K562 (cell line): ENCODE measurements around the gene NDUFAF3. TPM values are rescaled to one million over a fixed set of nuclear protein-coding genes. Genes with fewer than 3 reads are reported as not detected.

Source experiments
- ATAC-seq: fragments of 200-7000 bp; cut with Tn5 transposase; 3 replicates; pipeline ENCODE4 v1.9.1; 2020; ENCODE audit warnings: moderate library complexity
- BruUV-seq: library from RNA; stranded (reverse); fragments of 400-500 nt; replicated peaks from 2 replicates; lab custom pipeline; 2021; lab: Mats Ljungman, UMichigan
- CTCF ChIA-PET: fragments of 300-600 bp; formaldehyde crosslinking; extraction: SDS; loops from one replicate; lab custom pipeline; 2021; ENCODE audit warnings: low intra/inter-chr PET ratio; lab: Yijun Ruan, JAX
- POLR2A ChIA-PET: fragments of 300-600, 350-650 bp; sonication (Branson Sonifier 250); formaldehyde crosslinking; extraction: SDS; loops from one replicate; lab custom pipeline; 2021; ENCODE audit warnings: antibody characterized with exemption, inconsistent platforms; lab: Yijun Ruan, JAX
- DNase-seq, 4 experiments: peaks; one replicate each; pipeline versions ENCODE4 v3.0.0 to v3.0.0-alpha.2; 2011 to 2018; ENCODE audit warnings: low spot score in 3 of 4, mixed read lengths in 3 of 4; ENCODE audit errors: extremely low read depth in 1 of 4
- FAIRE-seq: peaks from 2 replicates; lab custom pipeline; 2011; peaks lifted over from hg19 to GRCh38; lab: Jason Lieb, UNC
- H2AFZ ChIP-seq: 2 replicates; pipeline ENCODE4 v1.6.0; 2011; ENCODE audit warnings: low read depth, low read length, control low read depth, inconsistent platforms
- H3K27ac ChIP-seq: fragments of 200-600 bp; 3 replicates; pipeline ENCODE4 v1.8.0; 2011; ENCODE audit warnings: low read depth, mild to moderate bottlenecking, control low read depth, inconsistent platforms, low read length, moderate library complexity, mixed read lengths; ENCODE audit errors: extremely low read depth
- H3K27me3 ChIP-seq, 2 experiments: fragments of 300-600 bp in 1 of 2; 2 replicates in 1 of 2; 3 replicates in 1 of 2; pipeline versions ENCODE4 v1.6.0 to v1.8.0; 2011; ENCODE audit warnings: inconsistent platforms in 2 of 2, low read length in 2 of 2, mild to moderate bottlenecking in 1 of 2, mixed read lengths in 1 of 2, moderate library complexity in 1 of 2; ENCODE audit not compliant: control insufficient read depth in 2 of 2, insufficient read depth in 2 of 2
- H3K36me3 ChIP-seq: fragments of 300-600 bp; 3 replicates; pipeline ENCODE4 v1.8.0; 2011; ENCODE audit warnings: mild to moderate bottlenecking, low read length, inconsistent platforms; ENCODE audit not compliant: control insufficient read depth, insufficient read depth
- H3K4me1 ChIP-seq, 2 experiments: fragments of 200-600 bp in 1 of 2; replicated peaks in 1 of 2; 2 replicates in 1 of 2; 3 replicates in 1 of 2; pipeline versions ENCODE4 v1.5.1 to v1.8.0; 2011; ENCODE audit warnings: inconsistent platforms in 2 of 2, low read length in 2 of 2, mild to moderate bottlenecking in 1 of 2, mixed read lengths in 1 of 2, moderate library complexity in 1 of 2; ENCODE audit not compliant: control insufficient read depth in 2 of 2, insufficient read depth in 2 of 2
- H3K4me2 ChIP-seq: 2 replicates; pipeline ENCODE4 v1.6.1; 2011; ENCODE audit warnings: low read length, control low read depth, inconsistent platforms, mixed read lengths; ENCODE audit not compliant: insufficient read depth
- H3K4me3 ChIP-seq: fragments of 200-600 bp; sonication (generic), shearing (Covaris generic); 2 replicates; pipeline ENCODE4 v1.5.1; 2016; ENCODE audit warnings: control low read depth, inconsistent platforms
- H3K79me2 ChIP-seq: fragments of 200-600 bp; 3 replicates; pipeline ENCODE4 v1.8.0; 2011; ENCODE audit warnings: low read length, inconsistent platforms; ENCODE audit not compliant: control insufficient read depth, insufficient read depth
- H3K9ac ChIP-seq, 2 experiments: 2 replicates each; pipeline versions ENCODE4 v1.6.0 to v1.6.1; 2011; ENCODE audit warnings: low read depth in 2 of 2, low read length in 2 of 2, control low read depth in 1 of 2, inconsistent platforms in 1 of 2, mild to moderate bottlenecking in 1 of 2, mixed read lengths in 1 of 2; ENCODE audit not compliant: insufficient read depth in 1 of 2
- H3K9me1 ChIP-seq: one replicate; pipeline ENCODE4 v1.6.0; 2011; ENCODE audit warnings: inconsistent platforms, mild to moderate bottlenecking, low read length, moderate library complexity; ENCODE audit not compliant: control insufficient read depth, insufficient read depth
- H3K9me3 ChIP-seq: replicated peaks from 2 replicates; pipeline ENCODE4 v1.5.1; 2011; ENCODE audit warnings: low read depth, low read length, inconsistent platforms; ENCODE audit not compliant: control insufficient read depth, insufficient read depth
- H4K20me1 ChIP-seq: replicated peaks from 2 replicates; pipeline ENCODE4 v1.6.1; 2011; ENCODE audit warnings: low read length, inconsistent platforms, mixed read lengths; ENCODE audit not compliant: control insufficient read depth, insufficient read depth
- ATF1 ChIP-seq, 2 experiments: fragments of 450-650 bp in 1 of 2; IDR thresholded peaks; 2 replicates each; pipeline ENCODE4 v1.6.1; 2016; ENCODE audit warnings: missing compliant biosample characterization in 1 of 2, missing genetic modification characterization in 1 of 2
- ATF3 ChIP-seq, 2 experiments: fragments of 450-650 bp in 1 of 2; sonication (generic) in 1 of 2; formaldehyde crosslinking in 1 of 2; IDR thresholded peaks in 1 of 2; conservative IDR thresholded peaks in 1 of 2; 2 replicates each; pipeline versions ENCODE4 v1.6.1 to v1.8.1; 2016 to 2023; ENCODE audit warnings: mild to moderate bottlenecking in 2 of 2, moderate library complexity in 2 of 2, inconsistent platforms in 1 of 2, missing genetic modification reagents in 1 of 2
- BCOR ChIP-seq: fragments of 450-650 bp; IDR thresholded peaks from 2 replicates; pipeline ENCODE4 v1.6.1; 2016
- BDP1 ChIP-seq: IDR thresholded peaks from 3 replicates; pipeline ENCODE4 v1.6.1; 2011; ENCODE audit not compliant: insufficient read length, insufficient read depth
- CEBPG ChIP-seq, 3 experiments: fragments of 200-800 bp in 1 of 3; sonication (Bioruptor generic) in 1 of 3; sonication (generic) in 1 of 3; formaldehyde crosslinking in 1 of 3; IDR thresholded peaks in 2 of 3; conservative IDR thresholded peaks in 1 of 3; 2 replicates each; pipeline versions ENCODE4 v1.6.1 to v1.8.0; 2016 to 2022; ENCODE audit warnings: missing compliant biosample characterization in 2 of 3, missing genetic modification characterization in 2 of 3, mild to moderate bottlenecking in 1 of 3, missing genetic modification reagents in 1 of 3
- CREBBP ChIP-seq: IDR thresholded peaks from one replicate; pipeline ENCODE4 v1.6.1; 2012; ENCODE audit warnings: low read depth, mild to moderate bottlenecking, control low read depth, inconsistent platforms, low read length
- GTF2E2 ChIP-seq: fragments of 200-800 bp; sonication (Bioruptor generic); IDR thresholded peaks from 2 replicates; pipeline ENCODE4 v1.6.1; 2016; ENCODE audit warnings: missing genetic modification characterization, missing compliant biosample characterization
- HNRNPL ChIP-seq: fragments of 200-400 bp; formaldehyde crosslinking; IDR thresholded peaks from 2 replicates; pipeline ENCODE4 v1.6.1; 2017; ENCODE audit warnings: low read depth, mild to moderate bottlenecking, low read length
- POLR2AphosphoS5 ChIP-seq: IDR thresholded peaks from 2 replicates; pipeline ENCODE4 v1.6.1; 2011; ENCODE audit warnings: mild to moderate bottlenecking, low read depth, low read length, moderate library complexity; ENCODE audit not compliant: control insufficient read depth, insufficient read depth
- RFX7 ChIP-seq: fragments of 250-450 bp; sonication (Bioruptor Pico); IDR thresholded peaks from 2 replicates; pipeline ENCODE4 v1.5.1; 2021; ENCODE audit warnings: mild to moderate bottlenecking
- TEAD4 ChIP-seq, 2 experiments: sonication (generic) in 1 of 2; formaldehyde crosslinking in 1 of 2; IDR thresholded peaks; 2 replicates each; pipeline versions ENCODE4 v1.6.1 to v1.8.0; 2012 to 2022; ENCODE audit warnings: borderline replicate concordance in 1 of 2, inconsistent platforms in 1 of 2, low read length in 1 of 2, mild to moderate bottlenecking in 1 of 2, missing genetic modification reagents in 1 of 2
- TGIF2 ChIP-seq: sonication (generic); formaldehyde crosslinking; IDR thresholded peaks from 2 replicates; pipeline ENCODE4 v1.8.1; 2022; ENCODE audit warnings: mild to moderate bottlenecking, missing genetic modification reagents, moderate library complexity
- THAP7 ChIP-seq: fragments of 250-450 bp; sonication (Bioruptor Pico); IDR thresholded peaks from 2 replicates; pipeline ENCODE4 v1.5.0; 2021
- ZNF511 ChIP-seq: sonication (generic); formaldehyde crosslinking; IDR thresholded peaks from 2 replicates; pipeline ENCODE4 v1.8.0; 2022; ENCODE audit warnings: mild to moderate bottlenecking, missing genetic modification reagents
- WGBS: fragments of 100-300 bp; shearing (Covaris generic); methylation state at CpG from one replicate; pipeline ENCODE4 v1.1.6; 2016; ENCODE audit warnings: low coverage, mixed read lengths; ENCODE audit not compliant: insufficient coverage; ENCODE audit errors: missing lambda C conversion rate; 5-methylcytosine and 5-hydroxymethylcytosine counted together
- in situ Hi-C: fragments of 300-500 bp; cut with MboI; formaldehyde crosslinking; loops from 4 replicates; pipeline ENCODE4 v1.15.0; 2018; ENCODE audit warnings: inconsistent platforms, mixed read lengths
- intact Hi-C: fragments of 100-400 bp; cut with micrococcal nuclease; formaldehyde crosslinking; loops from 2 replicates; pipeline ENCODE4 v1.14.2; 2022
- polyA plus RNA-seq, 8 experiments: library from polyadenylated mRNA; depleted of rRNA in 4 of 8; stranded (reverse) in 5 of 8; unstranded in 3 of 8; fragments of >200 nt; fragmentation: Nextera tagmentation in 2 of 8; fragmentation: Illumina TruSeq in 1 of 8; extraction: Ambion mirVana in 2 of 8; extraction: Trizol in 1 of 8; gene quantifications; 2 replicates each; pipeline versions ENCODE4 v1.2.1 to v1.2.3, GENCODE V29; 2011 to 2014; ENCODE audit warnings: inconsistent platforms in 1 of 8, missing spikeins in 1 of 8
- total RNA-seq, 7 experiments: library from RNA; depleted of rRNA in 6 of 7; stranded (reverse); fragments of >200 nt in 6 of 7; fragmentation: Illumina TruSeq in 2 of 7; extraction: Trizol in 2 of 7; gene quantifications; 2 replicates each; pipeline versions ENCODE4 v1.2.1 to v1.2.3, GENCODE V29; 2011 to 2021; ENCODE audit warnings: low replicate concordance in 1 of 7
- TF ChIP-seq, protein P1 (sequence below): fragments of 450-650 bp; IDR thresholded peaks from 2 replicates; pipeline ENCODE4 v1.7.1; 2018; ENCODE audit warnings: mild to moderate bottlenecking, low read depth; ENCODE audit not compliant: partially characterized antibody

NDUFAF3 gene
- total and polyA plus RNA-seq, 9 of the 15 experiments (the other 6 are each of a cell fraction or from before 2014, with no cell fraction given) = 17.0 to 127 (median 36.3) TPM

DNA sequence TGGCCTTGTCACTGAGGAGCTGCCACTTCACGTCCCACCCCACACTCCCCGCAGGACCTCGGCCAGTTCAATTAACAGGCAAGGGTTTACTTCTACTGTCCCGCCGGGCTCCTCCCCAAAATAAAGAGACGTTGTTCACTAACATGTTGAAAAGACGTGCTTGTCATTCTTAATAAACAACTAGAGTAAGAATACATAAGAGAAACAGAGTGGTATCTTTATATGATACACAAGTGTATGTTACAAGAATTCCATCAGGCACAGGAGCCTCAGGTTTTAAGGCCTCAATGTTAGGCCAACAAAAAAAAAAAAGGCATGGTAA is 7.6 kb downstream of the NDUFAF3 start:
- ATAC-seq = no peak
- Histone ChIP-seq H3K9me1 (peaks cover 9% of the 10 kb centered on the region), H3K4me1 (peaks cover 36 to 37% of the 10 kb centered on the region in 2 experiments; a peak in 4 of 5 replicates), H3K4me3 (no peak overlapping the region), H4K20me1 (peaks cover 12% of the 10 kb centered on the region), H3K36me3 (peaks cover 81% of the 10 kb centered on the region), H3K27me3 (no peaks in the 10 kb centered on the region), H3K27ac (peak overlapping the region; percentile 89; the same call in 2 of the 3 replicates), H3K9me3 (no peaks in the 10 kb centered on the region), H2AFZ (0 out of 2 replicates have a peak overlapping the region, but pooled peaks have one; percentile 20), H3K79me2 (peaks cover 49% of the 10 kb centered on the region), H3K4me2 (peak overlapping the region; percentile 100), H3K9ac (peak overlapping the region; percentile 93 to 97)
- ChIA-PET POLR2A (interaction anchor here (0.6 to 2.3 kb wide), 19 partner anchors 8 to 367 kb away, joined by 3 to 15 read pairs (median 4); partner anchors contain the start of genes CELSR3, DALRD3, USP4 and WDR6), CTCF (interaction anchor here (1.2 kb wide), 1 partner anchor 42 kb away, joined by 3 read pairs; no protein-coding TSS in a partner anchor)
- intact Hi-C loops (loop anchor here (2.0 to 10.0 kb wide), 2 partner anchors 65 to 135 kb away; partner anchors contain the start of genes CCDC71 and QRICH1), in situ Hi-C loops (no loop called here)
- no peak for FAIRE-seq
- 0% methylated on average over 7 of the region's 7 CpGs for WGBS
- no peak for TF ChIP-seq HNRNPL
- TF ChIP-seq ZNF511 (CRISPR knock-in tag) = no peak
- TF ChIP-seq ATF3 (IDR thresholded peaks at IDR 0.05) = no peak
- TF ChIP-seq ATF3 (CRISPR knock-in tag; conservative IDR thresholded peaks at IDR 0.05) = 0 out of 2 replicates have a peak, but pooled peaks have one; percentile 2
- 0 out of 2 replicates have a peak, but pooled peaks have one; percentile 4 for TF ChIP-seq TEAD4 (IDR thresholded peaks at IDR 0.05; ENCODE audit: low read length)
- TF ChIP-seq TEAD4 (CRISPR knock-in tag; IDR thresholded peaks at IDR 0.05; ENCODE audit: borderline replicate concordance) = no peak
- no peak for TF ChIP-seq TGIF2 (CRISPR knock-in tag)
- peak; percentile 38; the same call in 1 of the 2 replicates for TF ChIP-seq POLR2AphosphoS5
- no peak for TF ChIP-seq RFX7 (CRISPR knock-in tag)
- TF ChIP-seq GTF2E2 = 0 out of 2 replicates have a peak, but pooled peaks have one; percentile 35
- no peak for TF ChIP-seq CREBBP
- TF ChIP-seq BCOR = no peak
- TF ChIP-seq ATF1 (CRISPR knock-in tag; IDR thresholded peaks at IDR 0.05) = no peak
- TF ChIP-seq ATF1 (tag; IDR thresholded peaks at IDR 0.05) = peak; percentile 60
- no peak for TF ChIP-seq THAP7 (CRISPR knock-in tag)
- TF ChIP-seq BDP1 = no peak
- TF ChIP-seq, protein P1, sequence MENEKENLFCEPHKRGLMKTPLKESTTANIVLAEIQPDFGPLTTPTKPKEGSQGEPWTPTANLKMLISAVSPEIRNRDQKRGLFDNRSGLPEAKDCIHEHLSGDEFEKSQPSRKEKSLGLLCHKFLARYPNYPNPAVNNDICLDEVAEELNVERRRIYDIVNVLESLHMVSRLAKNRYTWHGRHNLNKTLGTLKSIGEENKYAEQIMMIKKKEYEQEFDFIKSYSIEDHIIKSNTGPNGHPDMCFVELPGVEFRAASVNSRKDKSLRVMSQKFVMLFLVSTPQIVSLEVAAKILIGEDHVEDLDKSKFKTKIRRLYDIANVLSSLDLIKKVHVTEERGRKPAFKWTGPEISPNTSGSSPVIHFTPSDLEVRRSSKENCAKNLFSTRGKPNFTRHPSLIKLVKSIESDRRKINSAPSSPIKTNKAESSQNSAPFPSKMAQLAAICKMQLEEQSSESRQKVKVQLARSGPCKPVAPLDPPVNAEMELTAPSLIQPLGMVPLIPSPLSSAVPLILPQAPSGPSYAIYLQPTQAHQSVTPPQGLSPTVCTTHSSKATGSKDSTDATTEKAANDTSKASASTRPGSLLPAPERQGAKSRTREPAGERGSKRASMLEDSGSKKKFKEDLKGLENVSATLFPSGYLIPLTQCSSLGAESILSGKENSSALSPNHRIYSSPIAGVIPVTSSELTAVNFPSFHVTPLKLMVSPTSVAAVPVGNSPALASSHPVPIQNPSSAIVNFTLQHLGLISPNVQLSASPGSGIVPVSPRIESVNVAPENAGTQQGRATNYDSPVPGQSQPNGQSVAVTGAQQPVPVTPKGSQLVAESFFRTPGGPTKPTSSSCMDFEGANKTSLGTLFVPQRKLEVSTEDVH = peak; percentile 11
- TF ChIP-seq CEBPG (CRISPR knock-in tag; IDR thresholded peaks at IDR 0.05) = no peak
- TF ChIP-seq CEBPG (tag; conservative IDR thresholded peaks at IDR 0.05 in 1 of 2, IDR thresholded peaks at IDR 0.05 in 1 of 2) = peak in 1 of 2 experiments; percentile 51; a peak in 2 of 4 replicates
- DNase-seq = no peak
- BruUV-seq = no TSS peak
